ENCODE results near the gene SEMA3B.

- TF ChIP-seq, protein P1, sequence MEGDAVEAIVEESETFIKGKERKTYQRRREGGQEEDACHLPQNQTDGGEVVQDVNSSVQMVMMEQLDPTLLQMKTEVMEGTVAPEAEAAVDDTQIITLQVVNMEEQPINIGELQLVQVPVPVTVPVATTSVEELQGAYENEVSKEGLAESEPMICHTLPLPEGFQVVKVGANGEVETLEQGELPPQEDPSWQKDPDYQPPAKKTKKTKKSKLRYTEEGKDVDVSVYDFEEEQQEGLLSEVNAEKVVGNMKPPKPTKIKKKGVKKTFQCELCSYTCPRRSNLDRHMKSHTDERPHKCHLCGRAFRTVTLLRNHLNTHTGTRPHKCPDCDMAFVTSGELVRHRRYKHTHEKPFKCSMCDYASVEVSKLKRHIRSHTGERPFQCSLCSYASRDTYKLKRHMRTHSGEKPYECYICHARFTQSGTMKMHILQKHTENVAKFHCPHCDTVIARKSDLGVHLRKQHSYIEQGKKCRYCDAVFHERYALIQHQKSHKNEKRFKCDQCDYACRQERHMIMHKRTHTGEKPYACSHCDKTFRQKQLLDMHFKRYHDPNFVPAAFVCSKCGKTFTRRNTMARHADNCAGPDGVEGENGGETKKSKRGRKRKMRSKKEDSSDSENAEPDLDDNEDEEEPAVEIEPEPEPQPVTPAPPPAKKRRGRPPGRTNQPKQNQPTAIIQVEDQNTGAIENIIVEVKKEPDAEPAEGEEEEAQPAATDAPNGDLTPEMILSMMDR (conservative IDR thresholded peaks at IDR 0.05; ENCODE audit: low read length) = no peak
- TF ChIP-seq EZH2phosphoT487 (IDR thresholded peaks at IDR 0.05; ENCODE audit: borderline replicate concordance) = no peak
These were observed 25.8 kb downstream of the SEMA3B start for GRCh38 chr3:50294492-50295403.
